ENCODE results near the gene ABCA4.

DNA sequence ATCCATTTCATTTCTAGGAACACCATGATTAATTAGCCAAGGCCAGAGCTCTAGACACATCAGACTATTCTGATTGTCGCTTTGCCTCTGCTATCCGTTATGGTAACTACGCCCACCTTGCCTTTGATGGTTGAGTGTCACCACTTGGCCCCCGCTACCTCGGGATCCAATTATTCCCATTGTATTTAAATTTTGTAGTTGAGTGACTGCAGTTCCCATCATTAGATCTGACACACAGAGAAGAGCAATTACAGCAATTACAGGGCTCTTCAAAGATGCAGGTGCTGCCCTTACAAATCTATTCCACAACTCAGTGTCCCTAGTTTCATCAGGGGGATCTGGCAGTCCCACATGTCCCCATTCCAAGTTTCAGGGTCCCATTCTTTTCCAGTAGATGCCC lies 44.9 kb upstream of the ABCA4 start:
- no peak for TF ChIP-seq CTCF (IDR thresholded peaks at IDR 0.05; ENCODE audit: borderline replicate concordance, extremely low read depth, low read length, poor library complexity, severe bottlenecking)
- TF ChIP-seq EZH2 (IDR thresholded peaks at IDR 0.05; ENCODE audit: borderline replicate concordance, low read depth, low read length, severe bottlenecking) = no peak

Data from DND-41 (cell line).